ENCODE measurements around the gene MRPS5.

DNA sequence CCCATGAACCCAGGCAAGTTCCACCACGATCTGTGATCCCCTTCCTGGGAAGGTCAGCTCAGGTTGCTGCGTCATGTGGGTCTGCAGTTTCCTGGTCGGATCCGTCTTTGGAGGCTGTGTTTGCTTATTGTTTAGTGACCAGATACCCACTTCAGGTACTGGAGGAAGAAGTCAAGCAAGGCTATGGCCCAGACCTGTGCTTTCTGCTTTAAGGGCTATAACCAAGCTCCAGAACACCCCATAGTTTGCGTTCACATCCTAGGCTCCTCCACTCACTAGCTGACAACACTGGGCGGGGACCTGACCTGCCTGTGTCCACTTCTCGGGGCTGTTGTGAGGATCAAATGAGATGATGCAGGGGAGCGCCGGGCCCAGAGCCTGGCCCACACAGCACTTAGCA, 52.1 kb downstream of the MRPS5 start:
- no peak for TF ChIP-seq CTCF (IDR thresholded peaks at IDR 0.05; ENCODE audit: poor library complexity)
- TF ChIP-seq EZH2 (IDR thresholded peaks at IDR 0.05; ENCODE audit: borderline replicate concordance): no peak

Measured in hepatocyte (in vitro differentiated cells).